ENCODE measurements around the gene EYS.

DNA sequence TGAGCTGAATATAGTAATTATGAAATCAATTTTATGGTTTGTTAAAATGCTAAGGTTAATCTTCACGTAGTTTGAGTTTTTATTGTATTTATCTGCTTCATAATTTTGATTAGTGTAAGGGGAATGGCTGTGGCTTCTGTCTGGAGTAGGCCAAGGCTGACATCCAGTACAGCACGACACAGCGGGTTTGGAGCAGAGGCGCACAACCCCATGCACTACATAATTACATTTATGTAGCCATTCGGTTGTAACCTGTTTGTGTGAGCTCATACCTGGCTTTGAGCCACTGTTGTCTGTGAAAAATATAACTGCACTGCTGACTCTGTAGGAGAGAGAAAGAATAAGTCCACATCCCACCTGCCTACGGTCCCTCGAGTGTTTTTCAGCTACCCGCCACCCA lies 615.5 kb downstream of the EYS start:
- TF ChIP-seq CTCF (IDR thresholded peaks at IDR 0.05; ENCODE audit: low read length) (no peak), EZH2 (optimal IDR thresholded peaks at IDR 0.05; ENCODE audit: low read depth, low read length) (no peak), EZH2phosphoT487 (IDR thresholded peaks at IDR 0.05; ENCODE audit: low read length) (no peak)

All from MM.1S (cell line).